ENCODE measurements around the gene PRRT3. TPM values are rescaled to one million over a fixed set of nuclear protein-coding genes. Genes with fewer than 3 reads are reported as not detected.

The PRRT3 gene
- total and polyA plus RNA-seq, 9 donors = 0.75 to 2.5 (median 1.8) TPM

DNA sequence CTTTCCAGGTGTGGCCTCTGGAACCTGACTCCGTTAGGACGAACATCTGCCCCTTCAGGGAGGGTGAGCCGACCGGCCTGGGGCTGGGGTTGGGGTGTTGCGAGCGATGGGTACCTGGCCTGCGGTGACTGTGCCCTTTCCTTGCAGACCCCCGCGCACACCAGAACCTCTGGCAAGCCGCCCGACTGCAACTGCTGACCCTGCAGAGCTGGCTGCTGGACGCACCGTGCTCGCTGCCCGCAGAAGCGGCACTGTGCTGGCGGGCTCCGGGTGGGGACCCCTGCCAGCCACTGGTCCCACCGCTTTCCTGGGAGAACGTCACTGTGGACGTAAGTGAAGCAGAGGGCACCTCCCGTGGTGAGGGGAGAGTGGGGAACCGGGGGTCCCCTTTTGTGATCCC is 24.1 kb downstream of the PRRT3 start:
- Histone ChIP-seq H3K4me3 (ENCODE audit: low read length) (no peak overlapping the region), H3K27ac (ENCODE audit: low read length) (no peak overlapping the region), H3K27me3 (ENCODE audit: control insufficient read depth, insufficient read depth, low read length) (no peaks in the 10 kb centered on the region), H3K9me3 (replicated peaks; ENCODE audit: control insufficient read depth, low read depth, low read length) (no peaks in the 10 kb centered on the region), H3K4me1 (ENCODE audit: control insufficient read depth, insufficient read depth, low read length) (peaks cover 9% of the 10 kb centered on the region), H3K36me3 (ENCODE audit: control insufficient read depth, insufficient read depth, low read length) (peaks cover 51% of the 10 kb centered on the region)
- 89% methylated on average over 16 of the region's 23 CpGs for WGBS (ENCODE audit: insufficient coverage)
- no peak for DNase-seq

- Histone ChIP-seq H3K4me3 (ENCODE audit: low read length) (no peak overlapping the region), H3K27ac (ENCODE audit: low read length) (no peak overlapping the region), H3K9me3 (replicated peaks; ENCODE audit: control insufficient read depth, low read depth, low read length) (no peaks in the 10 kb centered on the region), H3K4me1 (ENCODE audit: control insufficient read depth, insufficient read depth, low read length) (peaks cover 35% of the 10 kb centered on the region), H3K36me3 (ENCODE audit: control insufficient read depth, insufficient read depth, low read length) (peaks cover 8% of the 10 kb centered on the region), H3K27me3 (ENCODE audit: control insufficient read depth, insufficient read depth, low read length) (no peaks in the 10 kb centered on the region)
- no peak for DNase-seq
- 94% methylated on average over 5 of the region's 8 CpGs for WGBS (ENCODE audit: insufficient coverage)
Measured at GRCh38 chr3:9918261-9919038, 33.8 kb downstream of the PRRT3 start.

GRCh38 chr3:9917820-9918219 is 34.4 kb downstream of the PRRT3 start:
- Histone ChIP-seq H3K36me3 (ENCODE audit: control insufficient read depth, insufficient read depth, low read length) (peaks cover 7% of the 10 kb centered on the region), H3K27ac (ENCODE audit: low read length) (peak overlapping the region; percentile 97), H3K4me3 (ENCODE audit: low read length) (no peak overlapping the region), H3K9me3 (replicated peaks; ENCODE audit: control insufficient read depth, low read depth, low read length) (no peaks in the 10 kb centered on the region), H3K4me1 (ENCODE audit: control insufficient read depth, insufficient read depth, low read length) (peaks cover 35% of the 10 kb centered on the region), H3K27me3 (ENCODE audit: control insufficient read depth, insufficient read depth, low read length) (no peaks in the 10 kb centered on the region)
- DNase-seq = no peak
- 78% methylated on average over 10 of the region's 10 CpGs for WGBS (ENCODE audit: insufficient coverage)

GRCh38 chr3:9916734-9917680 is 35.2 kb downstream of the PRRT3 start, which contains the start of gene IL17RC:
Gene IL17RC (plus strand): TSS chr3:9917098. CDS start chr3:9917316, 218 bp downstream.
- Histone ChIP-seq H3K4me3 (ENCODE audit: low read length) (peak within 1 kb of the TSS; percentile 69), H3K36me3 (ENCODE audit: control insufficient read depth, insufficient read depth, low read length) (peaks cover 2% of the 10 kb centered on the region), H3K4me1 (ENCODE audit: control insufficient read depth, insufficient read depth, low read length) (peaks cover 35% of the 10 kb centered on the region), H3K27ac (ENCODE audit: low read length) (peak within 1 kb of the TSS; percentile 97), H3K27me3 (ENCODE audit: control insufficient read depth, insufficient read depth, low read length) (no peaks in the 10 kb centered on the region), H3K9me3 (replicated peaks; ENCODE audit: control insufficient read depth, low read depth, low read length) (no peaks in the 10 kb centered on the region)
- WGBS (ENCODE audit: insufficient coverage) = 8% methylated on average over 9 of the region's 19 CpGs
- peak; percentile 97 for DNase-seq

DNA sequence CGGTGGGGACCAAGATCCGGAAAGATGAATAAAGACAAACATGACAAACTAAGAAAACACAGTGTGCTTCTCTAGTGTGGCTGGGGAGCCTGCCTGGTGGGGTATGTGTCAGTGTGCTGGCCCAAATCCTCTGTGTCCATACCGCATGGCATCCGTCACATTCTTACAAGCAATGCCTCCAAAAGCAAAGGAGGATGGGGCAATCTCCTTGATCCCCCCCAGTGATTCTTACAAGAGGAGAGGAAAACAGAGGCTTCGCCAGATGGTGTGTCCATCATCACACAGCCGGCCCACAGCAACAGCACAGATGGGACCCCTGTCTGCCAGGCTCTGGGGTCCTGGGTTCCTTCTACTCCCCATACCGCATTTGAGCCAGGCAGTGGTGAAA is 35.9 kb downstream of the PRRT3 start:
- Histone ChIP-seq H3K4me3 (ENCODE audit: low read length) (peak overlapping the region; percentile 69), H3K9me3 (replicated peaks; ENCODE audit: control insufficient read depth, low read depth, low read length) (no peaks in the 10 kb centered on the region), H3K27me3 (ENCODE audit: control insufficient read depth, insufficient read depth, low read length) (no peaks in the 10 kb centered on the region), H3K27ac (ENCODE audit: low read length) (peak overlapping the region; percentile 97), H3K4me1 (ENCODE audit: control insufficient read depth, insufficient read depth, low read length) (peaks cover 35% of the 10 kb centered on the region), H3K36me3 (ENCODE audit: control insufficient read depth, insufficient read depth, low read length) (no peaks in the 10 kb centered on the region)
- WGBS (ENCODE audit: insufficient coverage) = 0% methylated on average over 1 of the region's 7 CpGs
- DNase-seq = no peak

DNA sequence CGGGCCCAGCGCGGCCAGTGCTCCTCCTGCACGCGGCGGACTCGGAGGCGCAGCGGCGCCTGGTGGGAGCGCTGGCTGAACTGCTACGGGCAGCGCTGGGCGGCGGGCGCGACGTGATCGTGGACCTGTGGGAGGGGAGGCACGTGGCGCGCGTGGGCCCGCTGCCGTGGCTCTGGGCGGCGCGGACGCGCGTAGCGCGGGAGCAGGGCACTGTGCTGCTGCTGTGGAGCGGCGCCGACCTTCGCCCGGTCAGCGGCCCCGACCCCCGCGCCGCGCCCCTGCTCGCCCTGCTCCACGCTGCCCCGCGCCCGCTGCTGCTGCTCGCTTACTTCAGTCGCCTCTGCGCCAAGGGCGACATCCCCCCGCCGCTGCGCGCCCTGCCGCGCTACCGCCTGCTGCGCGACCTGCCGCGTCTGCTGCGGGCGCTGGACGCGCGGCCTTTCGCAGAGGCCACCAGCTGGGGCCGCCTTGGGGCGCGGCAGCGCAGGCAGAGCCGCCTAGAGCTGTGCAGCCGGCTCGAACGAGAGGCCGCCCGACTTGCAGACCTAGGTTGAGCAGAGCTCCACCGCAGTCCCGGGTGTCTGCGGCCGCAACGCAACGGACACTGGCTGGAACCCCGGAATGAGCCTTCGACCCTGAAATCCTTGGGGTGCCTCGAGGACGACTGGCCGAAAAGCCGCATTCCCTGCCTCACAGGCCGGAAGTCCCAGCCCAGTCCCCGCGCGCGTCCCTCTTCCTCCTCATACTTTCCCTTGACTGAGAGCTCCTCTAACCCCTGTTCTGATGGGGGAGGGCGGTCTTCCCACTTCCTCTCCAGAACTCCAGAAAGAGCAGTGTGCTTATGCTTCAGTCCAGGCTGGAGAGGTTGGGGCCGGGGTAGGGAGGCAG is 36.7 kb downstream of the PRRT3 start:
- H3K4me3 ChIP-seq (ENCODE audit: low read length) = peak overlapping the region; percentile 69
- H3K4me1 ChIP-seq (ENCODE audit: control insufficient read depth, insufficient read depth, low read length) = peaks cover 35% of the 10 kb centered on the region
- peak overlapping the region; percentile 97 for H3K27ac ChIP-seq (ENCODE audit: low read length)
- WGBS (ENCODE audit: insufficient coverage) = under 1% methylated on average over 93 of the region's 99 CpGs
- no peaks in the 10 kb centered on the region for H3K9me3 ChIP-seq (replicated peaks; ENCODE audit: control insufficient read depth, low read depth, low read length)
- H3K27me3 ChIP-seq (ENCODE audit: control insufficient read depth, insufficient read depth, low read length) = no peaks in the 10 kb centered on the region
- DNase-seq = peak; percentile 94
- H3K36me3 ChIP-seq (ENCODE audit: control insufficient read depth, insufficient read depth, low read length) = no peaks in the 10 kb centered on the region

GRCh38 chr3:9914559-9915253 is 37.5 kb downstream of the PRRT3 start:
- peak overlapping the region; percentile 33 for H3K4me3 ChIP-seq (ENCODE audit: low read length)
- H3K27me3 ChIP-seq (ENCODE audit: control insufficient read depth, insufficient read depth, low read length) = no peaks in the 10 kb centered on the region
- DNase-seq = no peak
- H3K27ac ChIP-seq (ENCODE audit: low read length) = peak overlapping the region; percentile 79
- peaks cover 35% of the 10 kb centered on the region for H3K4me1 ChIP-seq (ENCODE audit: control insufficient read depth, insufficient read depth, low read length)
- no peaks in the 10 kb centered on the region for H3K9me3 ChIP-seq (replicated peaks; ENCODE audit: control insufficient read depth, low read depth, low read length)
- no peaks in the 10 kb centered on the region for H3K36me3 ChIP-seq (ENCODE audit: control insufficient read depth, insufficient read depth, low read length)
- 19% methylated on average over 12 of the region's 15 CpGs for WGBS (ENCODE audit: insufficient coverage)

GRCh38 chr3:9914011-9914410 is 38.2 kb downstream of the PRRT3 start:
- no peak for DNase-seq
- Histone ChIP-seq H3K4me3 (ENCODE audit: low read length) (no peak overlapping the region), H3K36me3 (ENCODE audit: control insufficient read depth, insufficient read depth, low read length) (no peaks in the 10 kb centered on the region), H3K9me3 (replicated peaks; ENCODE audit: control insufficient read depth, low read depth, low read length) (no peaks in the 10 kb centered on the region), H3K4me1 (ENCODE audit: control insufficient read depth, insufficient read depth, low read length) (peaks cover 35% of the 10 kb centered on the region), H3K27ac (ENCODE audit: low read length) (no peak overlapping the region), H3K27me3 (ENCODE audit: control insufficient read depth, insufficient read depth, low read length) (no peaks in the 10 kb centered on the region)
- 40% methylated on average over 1 of the region's 1 CpG for WGBS (ENCODE audit: insufficient coverage)

DNA sequence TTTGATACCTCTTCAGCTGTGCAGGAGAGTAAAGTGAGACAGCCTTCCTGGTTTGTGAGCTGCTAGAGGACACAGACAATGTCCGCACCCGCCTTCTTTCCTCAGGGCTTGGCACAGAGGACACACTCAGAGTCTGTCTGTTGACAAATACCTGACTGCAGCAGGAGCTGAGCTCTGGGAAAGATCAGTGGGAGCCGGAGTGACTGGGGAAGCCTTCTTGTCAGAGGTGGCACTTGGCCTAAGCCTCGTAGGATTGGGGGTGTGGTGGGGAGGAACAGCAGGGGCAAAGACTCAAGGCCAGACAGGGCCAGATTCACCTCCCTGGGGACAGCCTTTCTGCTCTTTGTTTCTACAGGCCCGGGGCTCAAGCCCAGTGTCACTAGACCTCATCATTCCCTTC is 38.6 kb downstream of the PRRT3 start:
- 83% methylated on average over 4 of the region's 5 CpGs for WGBS (ENCODE audit: insufficient coverage)
- Histone ChIP-seq H3K27me3 (ENCODE audit: control insufficient read depth, insufficient read depth, low read length) (no peaks in the 10 kb centered on the region), H3K4me1 (ENCODE audit: control insufficient read depth, insufficient read depth, low read length) (peaks cover 35% of the 10 kb centered on the region), H3K27ac (ENCODE audit: low read length) (no peak overlapping the region), H3K4me3 (ENCODE audit: low read length) (no peak overlapping the region), H3K36me3 (ENCODE audit: control insufficient read depth, insufficient read depth, low read length) (no peaks in the 10 kb centered on the region), H3K9me3 (replicated peaks; ENCODE audit: control insufficient read depth, low read depth, low read length) (no peaks in the 10 kb centered on the region)
- DNase-seq = no peak

Measured in muscle of leg (tissue), 11 donors.